Liver (tissue), 9 donors: Measurements from ENCODE around the gene MS4A6A. TPM values are rescaled to one million over a fixed set of nuclear protein-coding genes. Genes with fewer than 3 reads are reported as not detected.

ENCODE experiments used
- DNase-seq: peaks from one replicate; pipeline ENCODE4 v3.0.0-alpha.2; 2017; ENCODE audit warnings: low spot score
- H3K27ac ChIP-seq, 2 donors: one replicate each; pipeline ENCODE4 v1.7.0; 2013; ENCODE audit warnings: inconsistent platforms in 2 of 2, low read length in 2 of 2, control low read depth in 1 of 2, low read depth in 1 of 2, mild to moderate bottlenecking in 1 of 2
- H3K27me3 ChIP-seq, 4 donors: one replicate each; pipeline versions ENCODE4 v1.6.1 to v1.7.0; 2013; ENCODE audit warnings: low read length in 3 of 4, inconsistent platforms in 1 of 4, mild to moderate bottlenecking in 1 of 4, moderate library complexity in 1 of 4; ENCODE audit not compliant: control insufficient read depth in 4 of 4, insufficient read depth in 4 of 4
- H3K36me3 ChIP-seq, 4 donors: one replicate each; pipeline versions ENCODE4 v1.6.1 to v1.7.0; 2013; ENCODE audit warnings: low read length in 3 of 4, mild to moderate bottlenecking in 3 of 4, low read depth in 1 of 4, moderate library complexity in 1 of 4; ENCODE audit not compliant: control insufficient read depth in 4 of 4, insufficient read depth in 3 of 4
- H3K4me1 ChIP-seq, 4 donors: one replicate each; pipeline versions ENCODE4 v1.6.1 to v1.7.0; 2013; ENCODE audit warnings: low read length in 3 of 4, mild to moderate bottlenecking in 3 of 4, moderate library complexity in 1 of 4; ENCODE audit not compliant: control insufficient read depth in 4 of 4, insufficient read depth in 4 of 4
- H3K4me3 ChIP-seq, 3 donors: one replicate each; pipeline versions ENCODE4 v1.6.1 to v1.7.0; 2013; ENCODE audit warnings: low read length in 3 of 3, control low read depth in 1 of 3, low read depth in 1 of 3, mild to moderate bottlenecking in 1 of 3
- H3K9ac ChIP-seq, 2 donors: one replicate each; pipeline ENCODE4 v1.7.0; 2013; ENCODE audit warnings: low read length in 2 of 2, mild to moderate bottlenecking in 2 of 2, moderate library complexity in 2 of 2, control low read depth in 1 of 2, low read depth in 1 of 2
- H3K9me3 ChIP-seq, 4 donors: one replicate each; pipeline versions ENCODE4 v1.6.1 to v1.7.0; 2013; ENCODE audit warnings: low read length in 3 of 4; ENCODE audit not compliant: control insufficient read depth in 4 of 4
- EGR1 ChIP-seq, 2 donors: IDR thresholded peaks; 2 replicates each; pipeline ENCODE4 v1.6.1; 2016 to 2018; ENCODE audit warnings: antibody characterized with exemption in 2 of 2, low read depth in 2 of 2
- FOXA2 ChIP-seq: IDR thresholded peaks from 2 replicates; pipeline ENCODE4 v1.6.1; 2016; ENCODE audit warnings: antibody characterized with exemption
- GABPA ChIP-seq, 2 donors: IDR thresholded peaks in 1 of 2; conservative IDR thresholded peaks in 1 of 2; 2 replicates each; pipeline ENCODE4 v1.6.1; 2016; ENCODE audit warnings: antibody characterized with exemption in 2 of 2, mild to moderate bottlenecking in 1 of 2, moderate library complexity in 1 of 2
- HNF4A ChIP-seq, 2 donors: conservative IDR thresholded peaks; 2 replicates each; pipeline ENCODE4 v1.6.1; 2016; ENCODE audit warnings: antibody characterized with exemption in 2 of 2, mild to moderate bottlenecking in 2 of 2
- HNF4G ChIP-seq: IDR thresholded peaks from 2 replicates; pipeline ENCODE4 v1.6.1; 2016; ENCODE audit warnings: antibody characterized with exemption
- NR2F2 ChIP-seq: IDR thresholded peaks from 2 replicates; pipeline ENCODE4 v1.6.1; 2016; ENCODE audit warnings: antibody characterized with exemption
- RAD21 ChIP-seq, 2 donors: IDR thresholded peaks; 2 replicates each; pipeline ENCODE4 v1.6.1; 2016; ENCODE audit warnings: antibody characterized with exemption in 2 of 2, mild to moderate bottlenecking in 2 of 2
- SP1 ChIP-seq: IDR thresholded peaks from 2 replicates; pipeline ENCODE4 v1.6.1; 2018; ENCODE audit warnings: antibody characterized with exemption, mild to moderate bottlenecking
- TAF1 ChIP-seq: conservative IDR thresholded peaks from 2 replicates; pipeline ENCODE4 v1.6.1; 2016; ENCODE audit warnings: antibody characterized with exemption, mild to moderate bottlenecking
- YY1 ChIP-seq: IDR thresholded peaks from 2 replicates; pipeline ENCODE4 v1.6.1; 2016; ENCODE audit warnings: antibody characterized with exemption, mild to moderate bottlenecking
- WGBS: extraction: QIAGEN DNeasy Blood & Tissue Kit; methylation state at CpG from one replicate; pipeline ENCODE4 v1.1.7; 2013; 5-methylcytosine and 5-hydroxymethylcytosine counted together
- polyA plus RNA-seq, 2 donors: library from polyadenylated mRNA; stranded (reverse) in 1 of 2; unstranded in 1 of 2; fragments of 200-250 nt in 1 of 2; fragments of >200 nt in 1 of 2; fragmentation: Nextera tagmentation in 1 of 2; extraction: Ambion mirVana in 1 of 2; gene quantifications; one replicate each; pipeline versions ENCODE4 v1.2.1 to v1.2.3, GENCODE V29; 2013 to 2015
- total RNA-seq, 2 donors: library from RNA; depleted of rRNA; stranded (reverse); fragments of >200 nt; gene quantifications; one replicate each; pipeline ENCODE4 v1.2.3, GENCODE V29; 2014
- TF ChIP-seq, protein P1 (sequence below): IDR thresholded peaks from 2 replicates; pipeline ENCODE4 v1.6.1; 2016; ENCODE audit warnings: antibody characterized with exemption, mild to moderate bottlenecking
- TF ChIP-seq, protein P2 (sequence below): fragments of 150-350 bp; IDR thresholded peaks from 2 replicates; pipeline ENCODE4 v1.5.1; 2017; ENCODE audit warnings: improper control_type of control experiment, low read depth, low read length; ENCODE audit not compliant: missing input control
- TF ChIP-seq, protein P3 (sequence below): IDR thresholded peaks from 2 replicates; pipeline ENCODE4 v1.6.1; 2016; ENCODE audit warnings: antibody characterized with exemption
- TF ChIP-seq, protein P4 (sequence below): IDR thresholded peaks from 2 replicates; pipeline ENCODE4 v1.6.1; 2016; ENCODE audit warnings: antibody characterized with exemption
- donor health status: healthy.
- donor health status: healthy.
- donor health status: healthy.
- donor health status: healthy.
- donor health status: healthy.

The MS4A6A gene
- total and polyA plus RNA-seq, 4 donors, result 64.6 to 117 (median 99.4) TPM

DNA sequence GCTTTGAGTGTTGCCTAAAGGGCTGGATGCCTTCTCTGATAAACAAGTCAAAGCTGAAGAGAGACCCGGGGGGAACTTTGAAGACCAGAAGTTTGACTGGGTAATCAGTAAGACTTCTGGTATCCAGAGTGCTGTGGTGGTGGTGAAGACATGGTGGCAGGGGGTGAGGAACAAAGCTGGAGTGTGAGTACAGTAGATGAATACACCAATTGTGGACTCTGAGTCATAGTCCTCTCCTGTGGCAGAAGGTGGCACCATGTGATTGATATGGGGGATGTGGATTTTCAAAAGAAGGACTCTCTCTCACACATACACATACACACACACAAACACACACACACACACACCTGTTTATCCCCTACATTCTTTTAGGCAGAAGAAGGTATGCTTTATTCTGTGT lies 12.3 kb downstream of the MS4A6A start (continued):
- TF ChIP-seq, protein P1, sequence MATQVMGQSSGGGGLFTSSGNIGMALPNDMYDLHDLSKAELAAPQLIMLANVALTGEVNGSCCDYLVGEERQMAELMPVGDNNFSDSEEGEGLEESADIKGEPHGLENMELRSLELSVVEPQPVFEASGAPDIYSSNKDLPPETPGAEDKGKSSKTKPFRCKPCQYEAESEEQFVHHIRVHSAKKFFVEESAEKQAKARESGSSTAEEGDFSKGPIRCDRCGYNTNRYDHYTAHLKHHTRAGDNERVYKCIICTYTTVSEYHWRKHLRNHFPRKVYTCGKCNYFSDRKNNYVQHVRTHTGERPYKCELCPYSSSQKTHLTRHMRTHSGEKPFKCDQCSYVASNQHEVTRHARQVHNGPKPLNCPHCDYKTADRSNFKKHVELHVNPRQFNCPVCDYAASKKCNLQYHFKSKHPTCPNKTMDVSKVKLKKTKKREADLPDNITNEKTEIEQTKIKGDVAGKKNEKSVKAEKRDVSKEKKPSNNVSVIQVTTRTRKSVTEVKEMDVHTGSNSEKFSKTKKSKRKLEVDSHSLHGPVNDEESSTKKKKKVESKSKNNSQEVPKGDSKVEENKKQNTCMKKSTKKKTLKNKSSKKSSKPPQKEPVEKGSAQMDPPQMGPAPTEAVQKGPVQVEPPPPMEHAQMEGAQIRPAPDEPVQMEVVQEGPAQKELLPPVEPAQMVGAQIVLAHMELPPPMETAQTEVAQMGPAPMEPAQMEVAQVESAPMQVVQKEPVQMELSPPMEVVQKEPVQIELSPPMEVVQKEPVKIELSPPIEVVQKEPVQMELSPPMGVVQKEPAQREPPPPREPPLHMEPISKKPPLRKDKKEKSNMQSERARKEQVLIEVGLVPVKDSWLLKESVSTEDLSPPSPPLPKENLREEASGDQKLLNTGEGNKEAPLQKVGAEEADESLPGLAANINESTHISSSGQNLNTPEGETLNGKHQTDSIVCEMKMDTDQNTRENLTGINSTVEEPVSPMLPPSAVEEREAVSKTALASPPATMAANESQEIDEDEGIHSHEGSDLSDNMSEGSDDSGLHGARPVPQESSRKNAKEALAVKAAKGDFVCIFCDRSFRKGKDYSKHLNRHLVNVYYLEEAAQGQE, result no peak

DNA sequence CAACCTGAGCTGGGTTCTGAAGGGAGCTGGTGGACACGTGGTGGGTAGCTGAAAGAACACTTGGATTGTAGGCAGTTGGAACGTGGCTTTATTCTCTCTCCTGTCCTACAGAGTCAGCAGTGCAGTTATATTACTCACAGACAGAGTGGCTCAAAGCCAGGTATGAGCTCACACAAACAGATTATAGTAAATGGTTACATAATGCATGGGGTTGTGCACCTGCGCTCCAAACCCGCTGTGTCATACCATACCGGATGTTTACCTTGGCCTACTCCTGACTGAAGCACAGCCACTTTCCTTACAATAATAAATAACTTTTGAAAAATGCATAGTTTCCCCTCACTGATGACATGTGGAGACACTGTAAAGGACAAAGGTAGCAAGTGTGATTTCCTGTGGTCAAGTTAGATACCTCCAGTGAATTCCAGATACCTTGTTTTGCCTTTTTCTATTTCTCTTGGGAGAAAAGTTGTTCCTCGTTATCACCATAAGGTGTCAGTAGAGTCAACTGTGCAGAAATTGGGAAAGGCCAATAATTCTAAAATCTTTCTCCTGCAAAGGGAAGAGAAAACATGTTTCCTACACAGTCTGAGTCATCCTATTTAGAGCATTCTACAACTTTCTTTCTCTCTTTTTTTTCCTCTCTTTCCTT lies 13.5 kb downstream of the MS4A6A start:
- WGBS, result 74% methylated on average over 6 of the region's 6 CpGs
- no peak overlapping the region for H3K4me3 ChIP-seq
- TF ChIP-seq YY1 (no peak), FOXA2 (no peak), GABPA (IDR thresholded peaks at IDR 0.05 in 1 of 2, conservative IDR thresholded peaks at IDR 0.05 in 1 of 2) (no peak), SP1 (no peak), NR2F2 (no peak), TAF1 (no peak), EGR1 (IDR thresholded peaks at IDR 0.05; ENCODE audit: low read depth in 2 of 2) (no peak), HNF4G (no peak), HNF4A (conservative IDR thresholded peaks at IDR 0.05) (no peak), RAD21 (IDR thresholded peaks at IDR 0.05) (peak; percentile 68 to 75)
- TF ChIP-seq, protein P2, sequence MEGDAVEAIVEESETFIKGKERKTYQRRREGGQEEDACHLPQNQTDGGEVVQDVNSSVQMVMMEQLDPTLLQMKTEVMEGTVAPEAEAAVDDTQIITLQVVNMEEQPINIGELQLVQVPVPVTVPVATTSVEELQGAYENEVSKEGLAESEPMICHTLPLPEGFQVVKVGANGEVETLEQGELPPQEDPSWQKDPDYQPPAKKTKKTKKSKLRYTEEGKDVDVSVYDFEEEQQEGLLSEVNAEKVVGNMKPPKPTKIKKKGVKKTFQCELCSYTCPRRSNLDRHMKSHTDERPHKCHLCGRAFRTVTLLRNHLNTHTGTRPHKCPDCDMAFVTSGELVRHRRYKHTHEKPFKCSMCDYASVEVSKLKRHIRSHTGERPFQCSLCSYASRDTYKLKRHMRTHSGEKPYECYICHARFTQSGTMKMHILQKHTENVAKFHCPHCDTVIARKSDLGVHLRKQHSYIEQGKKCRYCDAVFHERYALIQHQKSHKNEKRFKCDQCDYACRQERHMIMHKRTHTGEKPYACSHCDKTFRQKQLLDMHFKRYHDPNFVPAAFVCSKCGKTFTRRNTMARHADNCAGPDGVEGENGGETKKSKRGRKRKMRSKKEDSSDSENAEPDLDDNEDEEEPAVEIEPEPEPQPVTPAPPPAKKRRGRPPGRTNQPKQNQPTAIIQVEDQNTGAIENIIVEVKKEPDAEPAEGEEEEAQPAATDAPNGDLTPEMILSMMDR, result peak; percentile 41
- TF ChIP-seq, protein P3, sequence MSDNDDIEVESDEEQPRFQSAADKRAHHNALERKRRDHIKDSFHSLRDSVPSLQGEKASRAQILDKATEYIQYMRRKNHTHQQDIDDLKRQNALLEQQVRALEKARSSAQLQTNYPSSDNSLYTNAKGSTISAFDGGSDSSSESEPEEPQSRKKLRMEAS, result no peak
- TF ChIP-seq, protein P4, sequence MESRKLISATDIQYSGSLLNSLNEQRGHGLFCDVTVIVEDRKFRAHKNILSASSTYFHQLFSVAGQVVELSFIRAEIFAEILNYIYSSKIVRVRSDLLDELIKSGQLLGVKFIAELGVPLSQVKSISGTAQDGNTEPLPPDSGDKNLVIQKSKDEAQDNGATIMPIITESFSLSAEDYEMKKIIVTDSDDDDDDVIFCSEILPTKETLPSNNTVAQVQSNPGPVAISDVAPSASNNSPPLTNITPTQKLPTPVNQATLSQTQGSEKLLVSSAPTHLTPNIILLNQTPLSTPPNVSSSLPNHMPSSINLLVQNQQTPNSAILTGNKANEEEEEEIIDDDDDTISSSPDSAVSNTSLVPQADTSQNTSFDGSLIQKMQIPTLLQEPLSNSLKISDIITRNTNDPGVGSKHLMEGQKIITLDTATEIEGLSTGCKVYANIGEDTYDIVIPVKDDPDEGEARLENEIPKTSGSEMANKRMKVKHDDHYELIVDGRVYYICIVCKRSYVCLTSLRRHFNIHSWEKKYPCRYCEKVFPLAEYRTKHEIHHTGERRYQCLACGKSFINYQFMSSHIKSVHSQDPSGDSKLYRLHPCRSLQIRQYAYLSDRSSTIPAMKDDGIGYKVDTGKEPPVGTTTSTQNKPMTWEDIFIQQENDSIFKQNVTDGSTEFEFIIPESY, result no peak
- no peak overlapping the region for H3K9ac ChIP-seq
- no peaks in the 10 kb centered on the region for H3K9me3 ChIP-seq
- no peak for DNase-seq
- no peak overlapping the region for H3K27ac ChIP-seq
- no peaks in the 10 kb centered on the region for H3K27me3 ChIP-seq
- no peaks in the 10 kb centered on the region for H3K36me3 ChIP-seq
- no peaks in the 10 kb centered on the region for H3K4me1 ChIP-seq
